OCI-LY1 (cell line): ENCODE results near the gene GP1BB.

ENCODE experiments used
- H2AFZ ChIP-seq: fragments of 200-600 bp; sonication (generic), shearing (Covaris generic); 2 replicates; pipeline ENCODE4 v1.6.0; 2014; ENCODE audit warnings: antibody characterized with exemption, mild to moderate bottlenecking, low read length
- H3F3A ChIP-seq: fragments of 200-600 bp; sonication (generic), shearing (Covaris generic); 2 replicates; pipeline ENCODE4 v1.6.0; 2014; ENCODE audit warnings: mild to moderate bottlenecking, antibody characterized with exemption, low read length, moderate library complexity; ENCODE audit not compliant: insufficient read depth
- H3K27ac ChIP-seq: fragments of 200-600 bp; sonication (generic); 2 replicates; pipeline ENCODE4 v1.5.1; 2014; ENCODE audit warnings: low read length, mixed run types, mild to moderate bottlenecking, low read depth; ENCODE audit not compliant: poor library complexity, severe bottlenecking
- H3K27me3 ChIP-seq: fragments of 200-600 bp; sonication (generic); 2 replicates; pipeline ENCODE4 v1.6.0; 2014; ENCODE audit warnings: antibody characterized with exemption, mild to moderate bottlenecking, low read length, moderate library complexity; ENCODE audit not compliant: insufficient read depth
- H3K36me3 ChIP-seq: fragments of 200-600 bp; sonication (generic); 2 replicates; pipeline ENCODE4 v1.6.1; 2014; ENCODE audit warnings: mild to moderate bottlenecking, antibody characterized with exemption, low read length, moderate library complexity, mixed read lengths; ENCODE audit not compliant: insufficient read depth
- H3K4me1 ChIP-seq: fragments of 200-600 bp; sonication (generic); 2 replicates; pipeline ENCODE4 v1.5.1; 2014; ENCODE audit warnings: mild to moderate bottlenecking, low read length, moderate library complexity; ENCODE audit not compliant: insufficient read depth, severe bottlenecking
- H3K4me2 ChIP-seq: fragments of 200-600 bp; sonication (generic), shearing (Covaris generic); 2 replicates; pipeline ENCODE4 v1.6.1; 2014; ENCODE audit warnings: low read length
- H3K4me3 ChIP-seq: fragments of 200-600 bp; sonication (generic); 2 replicates; pipeline ENCODE4 v1.5.1; 2014; ENCODE audit warnings: low read length, low read depth, mild to moderate bottlenecking, mixed read lengths; ENCODE audit not compliant: poor library complexity, severe bottlenecking
- H3K79me2 ChIP-seq: fragments of 200-600 bp; shearing (Covaris generic); 2 replicates; pipeline ENCODE4 v1.6.1; 2016; ENCODE audit warnings: mixed run types, low read length, mixed read lengths; ENCODE audit not compliant: insufficient read depth
- H3K9ac ChIP-seq: fragments of 200-600 bp; sonication (generic), shearing (Covaris generic); 2 replicates; pipeline ENCODE4 v1.6.1; 2014; ENCODE audit warnings: mild to moderate bottlenecking, low read length, mixed read lengths
- H3K9me2 ChIP-seq: fragments of 200-600 bp; sonication (generic), shearing (Covaris generic); 2 replicates; pipeline ENCODE4 v1.6.1; 2014; ENCODE audit warnings: low read depth, mild to moderate bottlenecking, low read length, mixed read lengths
- H3K9me3 ChIP-seq: fragments of 200-600 bp; shearing (Covaris generic); 2 replicates; pipeline ENCODE4 v1.6.1; 2014; ENCODE audit warnings: low read length, mixed read lengths
- H4K20me1 ChIP-seq: fragments of 200-600 bp; sonication (generic), shearing (Covaris generic); 2 replicates; pipeline ENCODE4 v1.6.0; 2016; ENCODE audit warnings: mild to moderate bottlenecking, low read length; ENCODE audit not compliant: insufficient read depth
- EZH2 ChIP-seq: fragments of 200-600 bp; sonication (generic), shearing (Covaris generic); IDR thresholded peaks from 2 replicates; pipeline ENCODE4 v1.8.0; 2017; ENCODE audit warnings: borderline replicate concordance, mixed run types, mild to moderate bottlenecking, antibody characterized with exemption, low read length, moderate library complexity, mixed read lengths
- TF ChIP-seq, protein P1 (sequence below): fragments of 200-600 bp; sonication (generic), shearing (Covaris generic); IDR thresholded peaks from 2 replicates; pipeline ENCODE4 v1.5.1; 2017; ENCODE audit warnings: mild to moderate bottlenecking, antibody characterized with exemption, low read length, moderate library complexity, mixed read lengths

The GP1BB gene

DNA sequence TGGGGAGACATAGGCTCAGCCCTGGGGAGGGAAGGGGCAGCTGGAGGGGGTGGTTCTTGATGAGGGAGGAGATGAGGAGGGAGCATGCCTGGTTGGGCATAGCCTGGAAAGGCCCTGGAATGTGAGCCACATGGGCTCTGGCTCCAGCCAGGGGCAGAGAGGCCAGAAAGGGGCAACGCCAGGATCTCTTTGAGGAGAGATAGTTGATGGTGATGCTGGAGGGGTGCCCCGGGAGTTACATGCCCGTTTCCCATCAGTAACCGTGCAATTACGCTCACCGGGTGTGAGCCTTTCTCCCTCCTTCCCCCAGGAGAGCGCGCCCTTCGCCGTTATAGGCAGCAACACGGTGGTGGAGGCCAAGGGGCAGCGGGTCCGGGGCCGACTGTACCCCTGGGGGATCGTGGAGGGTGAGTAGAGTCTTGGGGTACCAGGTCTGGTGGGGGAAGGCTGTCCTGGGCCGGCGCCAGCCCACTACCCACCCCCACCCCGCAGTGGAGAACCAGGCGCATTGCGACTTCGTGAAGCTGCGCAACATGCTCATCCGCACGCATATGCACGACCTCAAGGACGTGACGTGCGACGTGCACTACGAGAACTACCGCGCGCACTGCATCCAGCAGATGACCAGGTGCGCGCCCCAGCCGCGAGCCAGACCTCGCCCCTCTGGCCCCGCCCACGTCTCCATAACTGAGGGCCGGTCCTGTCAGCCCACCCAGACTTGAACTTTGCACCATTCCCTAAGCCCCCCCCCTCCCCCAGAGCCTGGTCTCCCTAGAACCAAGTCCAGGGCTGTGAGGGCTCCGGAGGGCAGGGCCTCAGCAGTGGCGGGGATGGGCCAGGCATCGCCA is 1.8 kb upstream of the GP1BB start:
- Histone ChIP-seq H3K36me3 (no peaks in the 10 kb centered on the region), H3K9me3 (no peaks in the 10 kb centered on the region), H3K4me2 (no peak overlapping the region), H3K27me3 (peaks cover 11% of the 10 kb centered on the region; the same call in 1 of the 2 replicates), H3K9me2 (no peaks in the 10 kb centered on the region), H3K79me2 (no peaks in the 10 kb centered on the region), H3F3A (no peaks in the 10 kb centered on the region), H4K20me1 (no peaks in the 10 kb centered on the region), H3K9ac (no peak overlapping the region), H3K4me3 (no peak overlapping the region), H3K4me1 (peaks cover 11% of the 10 kb centered on the region), H3K27ac (no peak overlapping the region), H2AFZ (no peak overlapping the region)
- no peak for TF ChIP-seq EZH2
- TF ChIP-seq, protein P1, sequence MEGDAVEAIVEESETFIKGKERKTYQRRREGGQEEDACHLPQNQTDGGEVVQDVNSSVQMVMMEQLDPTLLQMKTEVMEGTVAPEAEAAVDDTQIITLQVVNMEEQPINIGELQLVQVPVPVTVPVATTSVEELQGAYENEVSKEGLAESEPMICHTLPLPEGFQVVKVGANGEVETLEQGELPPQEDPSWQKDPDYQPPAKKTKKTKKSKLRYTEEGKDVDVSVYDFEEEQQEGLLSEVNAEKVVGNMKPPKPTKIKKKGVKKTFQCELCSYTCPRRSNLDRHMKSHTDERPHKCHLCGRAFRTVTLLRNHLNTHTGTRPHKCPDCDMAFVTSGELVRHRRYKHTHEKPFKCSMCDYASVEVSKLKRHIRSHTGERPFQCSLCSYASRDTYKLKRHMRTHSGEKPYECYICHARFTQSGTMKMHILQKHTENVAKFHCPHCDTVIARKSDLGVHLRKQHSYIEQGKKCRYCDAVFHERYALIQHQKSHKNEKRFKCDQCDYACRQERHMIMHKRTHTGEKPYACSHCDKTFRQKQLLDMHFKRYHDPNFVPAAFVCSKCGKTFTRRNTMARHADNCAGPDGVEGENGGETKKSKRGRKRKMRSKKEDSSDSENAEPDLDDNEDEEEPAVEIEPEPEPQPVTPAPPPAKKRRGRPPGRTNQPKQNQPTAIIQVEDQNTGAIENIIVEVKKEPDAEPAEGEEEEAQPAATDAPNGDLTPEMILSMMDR: no peak

DNA sequence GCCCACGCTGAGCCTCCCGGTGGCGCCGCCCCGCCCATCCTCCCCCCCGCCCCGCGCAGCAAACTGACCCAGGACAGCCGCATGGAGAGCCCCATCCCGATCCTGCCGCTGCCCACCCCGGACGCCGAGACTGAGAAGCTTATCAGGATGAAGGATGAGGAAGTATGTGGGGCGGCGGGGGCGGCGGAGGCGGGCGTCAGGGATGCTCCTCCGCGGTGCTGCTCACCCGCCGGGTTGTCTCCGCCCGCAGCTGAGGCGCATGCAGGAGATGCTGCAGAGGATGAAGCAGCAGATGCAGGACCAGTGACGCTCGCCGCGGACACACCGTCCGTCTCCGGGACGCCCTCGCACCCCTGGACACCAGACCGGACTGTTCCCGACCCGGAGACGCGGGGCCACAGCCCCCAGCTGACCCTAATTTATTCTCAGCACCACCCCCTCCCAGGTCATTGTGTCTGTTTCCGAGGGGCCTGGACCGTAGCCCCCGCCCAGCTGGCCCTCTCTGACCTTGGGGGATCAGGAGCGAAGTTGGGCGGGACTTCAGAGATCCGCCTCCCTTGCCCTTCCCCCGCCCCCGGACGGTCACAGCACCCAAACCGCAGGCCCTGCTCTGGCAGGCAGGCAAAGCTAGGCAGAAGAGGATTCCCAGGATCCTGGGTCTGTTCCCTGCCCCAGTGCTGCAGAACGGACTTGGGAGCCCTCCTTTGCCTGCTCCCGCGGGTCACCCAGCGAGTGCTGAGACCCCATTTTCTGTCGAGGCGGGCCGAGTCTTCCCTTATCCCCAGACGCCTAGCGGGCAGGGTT is 959 bp upstream of the GP1BB start:
- no peaks in the 10 kb centered on the region for H3K36me3 ChIP-seq
- H3K9me2 ChIP-seq: no peaks in the 10 kb centered on the region
- H3K9ac ChIP-seq: no peak overlapping the region
- H4K20me1 ChIP-seq: no peaks in the 10 kb centered on the region
- H2AFZ ChIP-seq: no peak overlapping the region
- no peak overlapping the region for H3K27ac ChIP-seq
- no peak overlapping the region for H3K4me3 ChIP-seq
- no peaks in the 10 kb centered on the region for H3K9me3 ChIP-seq
- peaks cover 11% of the 10 kb centered on the region for H3K4me1 ChIP-seq
- H3K27me3 ChIP-seq: peaks cover 11% of the 10 kb centered on the region; the same call in 1 of the 2 replicates
- no peak overlapping the region for H3K4me2 ChIP-seq
- no peak for TF ChIP-seq EZH2
- TF ChIP-seq, protein P1: no peak
- no peaks in the 10 kb centered on the region for H3K79me2 ChIP-seq
- no peaks in the 10 kb centered on the region for H3F3A ChIP-seq

DNA sequence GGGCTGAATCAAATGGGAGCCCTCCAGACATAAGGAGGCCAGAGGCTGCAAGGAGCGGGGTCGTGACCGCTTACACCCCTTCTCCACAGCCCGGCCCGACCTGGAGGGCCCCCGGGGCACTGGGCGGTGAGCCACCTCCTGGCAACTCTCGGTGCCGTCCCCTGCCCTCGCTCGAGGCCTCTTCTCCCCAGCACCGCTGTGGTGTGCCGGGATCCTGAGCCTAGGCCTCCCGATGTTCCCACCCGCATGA is 432 bp upstream of the GP1BB start:
- Histone ChIP-seq H3K9me2 (no peaks in the 10 kb centered on the region), H3K9me3 (no peaks in the 10 kb centered on the region), H3K27ac (no peak overlapping the region), H3K4me3 (no peak overlapping the region), H3K4me2 (no peak overlapping the region), H3K27me3 (peaks cover 14% of the 10 kb centered on the region; the same call in 1 of the 2 replicates), H3K4me1 (peaks cover 7% of the 10 kb centered on the region), H3F3A (no peaks in the 10 kb centered on the region), H3K79me2 (no peaks in the 10 kb centered on the region), H3K9ac (no peak overlapping the region), H2AFZ (no peak overlapping the region), H3K36me3 (no peaks in the 10 kb centered on the region), H4K20me1 (no peaks in the 10 kb centered on the region)
- TF ChIP-seq EZH2: no peak
- TF ChIP-seq, protein P1: no peak
